ENCODE data around the gene BRICD5. TPM values are rescaled to one million over a fixed set of nuclear protein-coding genes. Genes with fewer than 3 reads are reported as not detected.

Gene BRICD5
- total and polyA plus RNA-seq, 2 donors (not counting 1 experiment from before 2014, with no cell fraction given) = 0.23 to 1.5 TPM

GRCh38 chr16:2173916-2174315 lies 36.7 kb downstream of the BRICD5 start:
- Histone ChIP-seq H4K20me1 (ENCODE audit: control insufficient read depth, extremely low read depth, insufficient read depth, low read length) (no peaks in the 10 kb centered on the region), H3K36me3 (ENCODE audit: control insufficient read depth, insufficient read depth, low read length) (peaks cover 48% of the 10 kb centered on the region), H3K9me3 (ENCODE audit: control insufficient read depth, insufficient read depth, low read depth, low read length) (no peaks in the 10 kb centered on the region), H3K4me1 (ENCODE audit: control insufficient read depth, extremely low read depth, insufficient read depth, low read length) (no peaks in the 10 kb centered on the region), H2AFZ (ENCODE audit: low read length) (no peak overlapping the region), H3K9ac (ENCODE audit: insufficient read depth, low read length) (no peak overlapping the region), H3K4me2 (ENCODE audit: extremely low read depth, insufficient read depth, low read length) (no peak overlapping the region), H3K27ac (ENCODE audit: insufficient read depth, low read length) (no peak overlapping the region), H3K27me3 (ENCODE audit: control insufficient read depth, insufficient read depth, low read length) (no peaks in the 10 kb centered on the region), H3K79me2 (ENCODE audit: control insufficient read depth, insufficient read depth, low read length) (no peaks in the 10 kb centered on the region), H3K4me3 (replicated peaks in 1 of 4; ENCODE audit: control extremely low read depth in 1 of 4, insufficient read depth in 1 of 4, low read depth in 3 of 4, low read length in 4 of 4) (no peak overlapping the region)
- DNase-seq (ENCODE audit: low read depth in 2 of 2) = no peak
- TF ChIP-seq EZH2 (IDR thresholded peaks at IDR 0.05; ENCODE audit: low read length, missing control alignments) = no peak
- no peak for TF ChIP-seq CTCF (conservative IDR thresholded peaks at IDR 0.05 in 1 of 2, IDR thresholded peaks at IDR 0.05 in 1 of 2; ENCODE audit: low read depth in 1 of 2, low read length in 2 of 2)

GRCh38 chr16:2173366-2173765 lies 37.3 kb downstream of the BRICD5 start:
- Histone ChIP-seq H2AFZ (ENCODE audit: low read length) (no peak overlapping the region), H3K4me3 (replicated peaks in 1 of 4; ENCODE audit: control extremely low read depth in 1 of 4, insufficient read depth in 1 of 4, low read depth in 3 of 4, low read length in 4 of 4) (no peak overlapping the region), H3K79me2 (ENCODE audit: control insufficient read depth, insufficient read depth, low read length) (no peaks in the 10 kb centered on the region), H3K4me1 (ENCODE audit: control insufficient read depth, extremely low read depth, insufficient read depth, low read length) (no peaks in the 10 kb centered on the region), H3K27ac (ENCODE audit: insufficient read depth, low read length) (no peak overlapping the region), H3K4me2 (ENCODE audit: extremely low read depth, insufficient read depth, low read length) (no peak overlapping the region), H3K36me3 (ENCODE audit: control insufficient read depth, insufficient read depth, low read length) (peaks cover 48% of the 10 kb centered on the region), H3K9ac (ENCODE audit: insufficient read depth, low read length) (no peak overlapping the region), H4K20me1 (ENCODE audit: control insufficient read depth, extremely low read depth, insufficient read depth, low read length) (no peaks in the 10 kb centered on the region), H3K27me3 (ENCODE audit: control insufficient read depth, insufficient read depth, low read length) (no peaks in the 10 kb centered on the region), H3K9me3 (ENCODE audit: control insufficient read depth, insufficient read depth, low read depth, low read length) (no peaks in the 10 kb centered on the region)
- DNase-seq (ENCODE audit: low read depth in 2 of 2) = no peak
- TF ChIP-seq CTCF (conservative IDR thresholded peaks at IDR 0.05 in 1 of 2, IDR thresholded peaks at IDR 0.05 in 1 of 2; ENCODE audit: low read depth in 1 of 2, low read length in 2 of 2) (no peak), EZH2 (IDR thresholded peaks at IDR 0.05; ENCODE audit: low read length, missing control alignments) (no peak)

DNA sequence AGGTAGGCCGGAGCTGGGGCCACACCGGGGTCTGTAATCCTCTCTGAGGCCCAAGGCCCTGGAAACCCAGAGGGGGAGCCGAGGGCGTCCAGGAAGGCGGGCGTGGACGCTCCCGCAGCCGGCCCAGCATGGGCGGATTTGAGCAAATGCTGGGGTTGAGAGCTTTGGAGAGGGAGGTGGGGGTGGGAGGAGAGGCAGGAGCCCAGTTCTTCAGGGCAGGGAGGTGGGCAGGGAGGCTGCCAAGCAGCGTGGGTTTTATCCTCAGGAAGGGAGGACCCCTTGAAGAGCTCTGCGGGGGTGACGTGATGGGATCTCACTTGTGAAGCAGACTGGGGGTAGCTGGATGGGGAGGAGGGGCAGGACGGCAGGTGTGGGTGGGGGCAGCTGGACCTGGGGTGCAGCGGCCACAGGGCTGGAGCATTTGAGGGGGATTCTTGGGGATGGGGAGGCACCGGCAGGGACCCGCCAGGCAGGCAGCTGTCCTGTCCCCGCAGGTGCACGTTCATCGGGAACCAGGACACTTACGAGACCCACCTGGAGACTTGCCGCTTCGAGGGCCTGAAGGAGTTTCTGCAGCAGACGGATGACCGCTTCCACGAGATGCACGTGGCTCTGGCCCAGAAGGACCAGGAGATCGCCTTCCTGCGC lies 37.9 kb downstream of the BRICD5 start:
- H3K9ac ChIP-seq (ENCODE audit: insufficient read depth, low read length) = no peak overlapping the region
- no peaks in the 10 kb centered on the region for H3K4me1 ChIP-seq (ENCODE audit: control insufficient read depth, extremely low read depth, insufficient read depth, low read length)
- no peaks in the 10 kb centered on the region for H3K27me3 ChIP-seq (ENCODE audit: control insufficient read depth, insufficient read depth, low read length)
- no peaks in the 10 kb centered on the region for H3K79me2 ChIP-seq (ENCODE audit: control insufficient read depth, insufficient read depth, low read length)
- H3K36me3 ChIP-seq (ENCODE audit: control insufficient read depth, insufficient read depth, low read length) = peaks cover 48% of the 10 kb centered on the region
- no peaks in the 10 kb centered on the region for H4K20me1 ChIP-seq (ENCODE audit: control insufficient read depth, extremely low read depth, insufficient read depth, low read length)
- no peak overlapping the region for H2AFZ ChIP-seq (ENCODE audit: low read length)
- H3K27ac ChIP-seq (ENCODE audit: insufficient read depth, low read length) = no peak overlapping the region
- no peaks in the 10 kb centered on the region for H3K9me3 ChIP-seq (ENCODE audit: control insufficient read depth, insufficient read depth, low read depth, low read length)
- DNase-seq (ENCODE audit: low read depth in 2 of 2) = no peak
- H3K4me2 ChIP-seq (ENCODE audit: extremely low read depth, insufficient read depth, low read length) = no peak overlapping the region
- TF ChIP-seq EZH2 (IDR thresholded peaks at IDR 0.05; ENCODE audit: low read length, missing control alignments) (no peak), CTCF (conservative IDR thresholded peaks at IDR 0.05 in 1 of 2, IDR thresholded peaks at IDR 0.05 in 1 of 2; ENCODE audit: low read depth in 1 of 2, low read length in 2 of 2) (no peak)
- H3K4me3 ChIP-seq (replicated peaks in 1 of 4; ENCODE audit: control extremely low read depth in 1 of 4, insufficient read depth in 1 of 4, low read depth in 3 of 4, low read length in 4 of 4) = no peak overlapping the region

Measured in fibroblast of lung (primary cell).